K562 (cell line): ENCODE results near the gene GIPR. TPM values are rescaled to one million over a fixed set of nuclear protein-coding genes. Genes with fewer than 3 reads are reported as not detected.
A peak's percentile ranks its signal among the peaks of the same experiment; 100 is the strongest.

Experiments
- ATAC-seq: fragments of 200-7000 bp; cut with Tn5 transposase; 3 replicates; pipeline ENCODE4 v1.9.1; 2020; ENCODE audit warnings: moderate library complexity
- BruUV-seq: library from RNA; stranded (reverse); fragments of 400-500 nt; replicated peaks from 2 replicates; lab custom pipeline; 2021; lab: Mats Ljungman, UMichigan
- CTCF ChIA-PET: fragments of 300-600 bp; formaldehyde crosslinking; extraction: SDS; loops from one replicate; lab custom pipeline; 2021; ENCODE audit warnings: low intra/inter-chr PET ratio; lab: Yijun Ruan, JAX
- POLR2A ChIA-PET: fragments of 300-600, 350-650 bp; sonication (Branson Sonifier 250); formaldehyde crosslinking; extraction: SDS; loops from one replicate; lab custom pipeline; 2021; ENCODE audit warnings: antibody characterized with exemption, inconsistent platforms; lab: Yijun Ruan, JAX
- DNase-seq, 4 experiments: peaks; one replicate each; pipeline versions ENCODE4 v3.0.0 to v3.0.0-alpha.2; 2011 to 2018; ENCODE audit warnings: low spot score in 3 of 4, mixed read lengths in 3 of 4; ENCODE audit errors: extremely low read depth in 1 of 4
- FAIRE-seq: peaks from 2 replicates; lab custom pipeline; 2011; peaks lifted over from hg19 to GRCh38; lab: Jason Lieb, UNC
- H2AFZ ChIP-seq: 2 replicates; pipeline ENCODE4 v1.6.0; 2011; ENCODE audit warnings: low read depth, low read length, control low read depth, inconsistent platforms
- H3K27ac ChIP-seq: fragments of 200-600 bp; 3 replicates; pipeline ENCODE4 v1.8.0; 2011; ENCODE audit warnings: low read depth, mild to moderate bottlenecking, control low read depth, inconsistent platforms, low read length, moderate library complexity, mixed read lengths; ENCODE audit errors: extremely low read depth
- H3K27me3 ChIP-seq, 2 experiments: fragments of 300-600 bp in 1 of 2; 2 replicates in 1 of 2; 3 replicates in 1 of 2; pipeline versions ENCODE4 v1.6.0 to v1.8.0; 2011; ENCODE audit warnings: inconsistent platforms in 2 of 2, low read length in 2 of 2, mild to moderate bottlenecking in 1 of 2, mixed read lengths in 1 of 2, moderate library complexity in 1 of 2; ENCODE audit not compliant: control insufficient read depth in 2 of 2, insufficient read depth in 2 of 2
- H3K36me3 ChIP-seq: fragments of 300-600 bp; 3 replicates; pipeline ENCODE4 v1.8.0; 2011; ENCODE audit warnings: mild to moderate bottlenecking, low read length, inconsistent platforms; ENCODE audit not compliant: control insufficient read depth, insufficient read depth
- H3K4me1 ChIP-seq, 2 experiments: fragments of 200-600 bp in 1 of 2; replicated peaks in 1 of 2; 2 replicates in 1 of 2; 3 replicates in 1 of 2; pipeline versions ENCODE4 v1.5.1 to v1.8.0; 2011; ENCODE audit warnings: inconsistent platforms in 2 of 2, low read length in 2 of 2, mild to moderate bottlenecking in 1 of 2, mixed read lengths in 1 of 2, moderate library complexity in 1 of 2; ENCODE audit not compliant: control insufficient read depth in 2 of 2, insufficient read depth in 2 of 2
- H3K4me2 ChIP-seq: 2 replicates; pipeline ENCODE4 v1.6.1; 2011; ENCODE audit warnings: low read length, control low read depth, inconsistent platforms, mixed read lengths; ENCODE audit not compliant: insufficient read depth
- H3K4me3 ChIP-seq: fragments of 200-600 bp; sonication (generic), shearing (Covaris generic); 2 replicates; pipeline ENCODE4 v1.5.1; 2016; ENCODE audit warnings: control low read depth, inconsistent platforms
- H3K79me2 ChIP-seq: fragments of 200-600 bp; 3 replicates; pipeline ENCODE4 v1.8.0; 2011; ENCODE audit warnings: low read length, inconsistent platforms; ENCODE audit not compliant: control insufficient read depth, insufficient read depth
- H3K9ac ChIP-seq, 2 experiments: 2 replicates each; pipeline versions ENCODE4 v1.6.0 to v1.6.1; 2011; ENCODE audit warnings: low read depth in 2 of 2, low read length in 2 of 2, control low read depth in 1 of 2, inconsistent platforms in 1 of 2, mild to moderate bottlenecking in 1 of 2, mixed read lengths in 1 of 2; ENCODE audit not compliant: insufficient read depth in 1 of 2
- H3K9me1 ChIP-seq: one replicate; pipeline ENCODE4 v1.6.0; 2011; ENCODE audit warnings: inconsistent platforms, mild to moderate bottlenecking, low read length, moderate library complexity; ENCODE audit not compliant: control insufficient read depth, insufficient read depth
- H3K9me3 ChIP-seq: replicated peaks from 2 replicates; pipeline ENCODE4 v1.5.1; 2011; ENCODE audit warnings: low read depth, low read length, inconsistent platforms; ENCODE audit not compliant: control insufficient read depth, insufficient read depth
- H4K20me1 ChIP-seq: replicated peaks from 2 replicates; pipeline ENCODE4 v1.6.1; 2011; ENCODE audit warnings: low read length, inconsistent platforms, mixed read lengths; ENCODE audit not compliant: control insufficient read depth, insufficient read depth
- ATF1 ChIP-seq, 2 experiments: fragments of 450-650 bp in 1 of 2; IDR thresholded peaks; 2 replicates each; pipeline ENCODE4 v1.6.1; 2016; ENCODE audit warnings: missing compliant biosample characterization in 1 of 2, missing genetic modification characterization in 1 of 2
- ATF7 ChIP-seq: fragments of 450-650 bp; IDR thresholded peaks from 2 replicates; pipeline ENCODE4 v1.7.1; 2014; ENCODE audit warnings: mild to moderate bottlenecking, moderate library complexity
- CHD4 ChIP-seq: fragments of 200-600 bp; sonication (generic); IDR thresholded peaks from 3 replicates; pipeline ENCODE4 v1.6.1; 2012; ENCODE audit warnings: low read depth, mild to moderate bottlenecking, mixed read lengths, low read length, inconsistent platforms; ENCODE audit not compliant: insufficient read depth, insufficient replicate concordance, poor library complexity, severe bottlenecking
- ELF2 ChIP-seq: fragments of 250-450 bp; sonication (Bioruptor Pico); IDR thresholded peaks from 2 replicates; pipeline ENCODE4 v1.5.0; 2021; ENCODE audit warnings: mild to moderate bottlenecking
- KLF1 ChIP-seq: fragments of 450-650 bp; IDR thresholded peaks from 2 replicates; pipeline ENCODE4 v1.6.1; 2016; ENCODE audit warnings: missing genetic modification characterization, missing compliant biosample characterization
- PML ChIP-seq: IDR thresholded peaks from 2 replicates; pipeline ENCODE4 v1.6.1; 2012; ENCODE audit warnings: low read length, inconsistent platforms
- RBM15 ChIP-seq: fragments of 200-400 bp; formaldehyde crosslinking; IDR thresholded peaks from 2 replicates; pipeline ENCODE4 v1.6.1; 2018; ENCODE audit warnings: mild to moderate bottlenecking, low read length, moderate library complexity; ENCODE audit not compliant: insufficient read depth
- RBM25 ChIP-seq: fragments of 200-400 bp; formaldehyde crosslinking; IDR thresholded peaks from 2 replicates; pipeline ENCODE4 v1.6.1; 2018; ENCODE audit warnings: low read length, low read depth, moderate library complexity; ENCODE audit not compliant: severe bottlenecking
- SMAD2 ChIP-seq: fragments of 150-350 bp; IDR thresholded peaks from 2 replicates; pipeline ENCODE4 v1.6.1; 2014; ENCODE audit warnings: low read depth, mild to moderate bottlenecking, low read length
- SMAD3 ChIP-seq: fragments of 450-650 bp; formaldehyde crosslinking; conservative IDR thresholded peaks from 2 replicates; pipeline ENCODE4 v1.4.0; 2020; ENCODE audit warnings: mild to moderate bottlenecking
- TAF9B ChIP-seq: fragments of 450-650 bp; IDR thresholded peaks from 2 replicates; pipeline ENCODE4 v1.6.1; 2018; ENCODE audit warnings: mild to moderate bottlenecking; ENCODE audit not compliant: partially characterized antibody
- ZNF444 ChIP-seq: fragments of 250-450 bp; sonication (Bioruptor Pico); IDR thresholded peaks from 2 replicates; pipeline ENCODE4 v1.4.0; 2020; ENCODE audit warnings: mild to moderate bottlenecking, moderate library complexity
- ZNF445 ChIP-seq: fragments of 250-450 bp; sonication (Bioruptor Pico); IDR thresholded peaks from 2 replicates; pipeline ENCODE4 v1.4.0; 2020; ENCODE audit warnings: low read depth, mild to moderate bottlenecking, moderate library complexity
- ZNF77 ChIP-seq: fragments of 250-450 bp; sonication (Bioruptor Pico); IDR thresholded peaks from 2 replicates; pipeline ENCODE4 v1.5.0; 2020
- ZNF785 ChIP-seq: fragments of 250-450 bp; sonication (Bioruptor Pico); IDR thresholded peaks from 2 replicates; pipeline ENCODE4 v1.4.0; 2020; ENCODE audit warnings: mild to moderate bottlenecking
- WGBS: fragments of 100-300 bp; shearing (Covaris generic); methylation state at CpG from one replicate; pipeline ENCODE4 v1.1.6; 2016; ENCODE audit warnings: low coverage, mixed read lengths; ENCODE audit not compliant: insufficient coverage; ENCODE audit errors: missing lambda C conversion rate; 5-methylcytosine and 5-hydroxymethylcytosine counted together
- in situ Hi-C: fragments of 300-500 bp; cut with MboI; formaldehyde crosslinking; loops from 4 replicates; pipeline ENCODE4 v1.15.0; 2018; ENCODE audit warnings: inconsistent platforms, mixed read lengths
- intact Hi-C: fragments of 100-400 bp; cut with micrococcal nuclease; formaldehyde crosslinking; loops from 2 replicates; pipeline ENCODE4 v1.14.2; 2022
- polyA plus RNA-seq, 8 experiments: library from polyadenylated mRNA; depleted of rRNA in 4 of 8; stranded (reverse) in 5 of 8; unstranded in 3 of 8; fragments of >200 nt; fragmentation: Nextera tagmentation in 2 of 8; fragmentation: Illumina TruSeq in 1 of 8; extraction: Ambion mirVana in 2 of 8; extraction: Trizol in 1 of 8; gene quantifications; 2 replicates each; pipeline versions ENCODE4 v1.2.1 to v1.2.3, GENCODE V29; 2011 to 2014; ENCODE audit warnings: inconsistent platforms in 1 of 8, missing spikeins in 1 of 8
- total RNA-seq, 7 experiments: library from RNA; depleted of rRNA in 6 of 7; stranded (reverse); fragments of >200 nt in 6 of 7; fragmentation: Illumina TruSeq in 2 of 7; extraction: Trizol in 2 of 7; gene quantifications; 2 replicates each; pipeline versions ENCODE4 v1.2.1 to v1.2.3, GENCODE V29; 2011 to 2021; ENCODE audit warnings: low replicate concordance in 1 of 7
- TF ChIP-seq, protein P1 (sequence below), 2 experiments: fragments of 450-650 bp; IDR thresholded peaks; 2 replicates each; pipeline ENCODE4 v1.6.1; 2016; ENCODE audit warnings: mild to moderate bottlenecking in 2 of 2, borderline replicate concordance in 1 of 2, low read depth in 1 of 2, moderate library complexity in 1 of 2

The GIPR gene
- total and polyA plus RNA-seq, 9 of the 15 experiments (the other 6 are each of a cell fraction or from before 2014, with no cell fraction given): 2.2 to 26.8 (median 12.7) TPM

DNA sequence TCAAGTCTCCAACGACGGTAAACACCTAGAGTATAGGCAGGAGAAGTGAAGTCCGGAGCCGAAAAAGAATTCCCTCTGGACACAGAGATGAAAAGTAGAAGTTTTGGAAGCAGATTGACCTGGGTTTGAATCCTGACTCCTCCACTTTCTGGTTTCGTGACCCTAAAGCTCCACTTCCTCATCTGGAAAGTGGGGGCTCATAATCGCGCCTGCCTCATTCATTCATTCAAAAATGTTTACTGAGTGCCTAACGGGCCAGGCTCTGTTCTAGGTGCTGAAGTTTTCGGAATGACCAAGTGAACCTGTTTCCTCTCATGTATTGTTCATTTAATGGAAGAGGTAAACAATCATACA, 21.7 kb upstream of the GIPR start (continued):
- TF ChIP-seq PML (no peak; the same call in 1 of the 2 replicates), ZNF785 (no peak), SMAD3 (CRISPR knock-in tag) (no peak), SMAD2 (no peak), CHD4 (peak; percentile 70), RBM15 (no peak), ELF2 (no peak), TAF9B (no peak), ZNF445 (CRISPR knock-in tag) (no peak), ATF7 (0 out of 2 replicates have a peak, but pooled peaks have one; percentile 3)

DNA sequence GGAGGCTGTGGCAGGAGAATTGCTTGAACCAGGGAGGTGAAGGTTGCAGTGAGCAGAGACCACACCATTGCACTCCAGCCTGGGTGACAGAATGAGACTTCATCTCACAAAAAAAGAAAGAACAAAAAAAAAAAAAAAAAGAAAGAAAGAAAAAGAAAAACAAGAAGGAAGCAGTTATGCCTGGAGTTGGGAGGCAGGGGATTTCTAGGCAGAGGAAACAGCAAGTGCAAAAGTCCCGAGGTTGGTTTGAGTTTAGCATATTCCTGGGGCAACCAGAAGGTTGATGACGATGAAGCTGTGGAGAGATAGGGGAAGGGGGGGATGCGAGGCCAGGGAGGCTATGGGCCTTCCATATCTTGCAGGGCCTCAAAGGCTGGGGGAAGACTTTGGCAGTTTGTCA, 17.3 kb upstream of the GIPR start:
- Histone ChIP-seq H3K36me3 (no peaks in the 10 kb centered on the region), H3K9me1 (no peaks in the 10 kb centered on the region), H3K4me1 (peaks cover 7 to 8% of the 10 kb centered on the region in 2 experiments; a peak in 3 of 5 replicates), H3K79me2 (no peaks in the 10 kb centered on the region), H3K4me3 (no peak overlapping the region), H3K9ac (no peak overlapping the region), H3K4me2 (no peak overlapping the region), H4K20me1 (no peaks in the 10 kb centered on the region), H2AFZ (0 out of 2 replicates have a peak overlapping the region, but pooled peaks have one; percentile 7), H3K27me3 (no peaks in the 10 kb centered on the region), H3K9me3 (no peaks in the 10 kb centered on the region), H3K27ac (no peak overlapping the region)
- intact Hi-C loops: no loop called here
- 15% methylated on average over 3 of the region's 3 CpGs for WGBS
- ATAC-seq (no peak), DNase-seq (peak in 2 of 4 experiments; percentile 17 to 46), FAIRE-seq (no peak)
- ChIA-PET CTCF (no interaction called here), POLR2A (interaction anchor here (0.6 to 2.1 kb wide), 2 partner anchors 15 to 19 kb away, joined by 3 to 6 read pairs; no protein-coding TSS in a partner anchor)
- in situ Hi-C loops: no loop called here
- no TSS peak for BruUV-seq
- TF ChIP-seq RBM25: peak; percentile 5
- no peak for TF ChIP-seq KLF1 (tag)
- no peak for TF ChIP-seq ZNF444 (CRISPR knock-in tag)
- TF ChIP-seq ATF1 (CRISPR knock-in tag; IDR thresholded peaks at IDR 0.05): no peak
- TF ChIP-seq ATF1 (tag; IDR thresholded peaks at IDR 0.05): peak; percentile 14; the same call in 1 of the 2 replicates
- TF ChIP-seq ZNF77 (CRISPR knock-in tag): no peak
- TF ChIP-seq, protein P1, sequence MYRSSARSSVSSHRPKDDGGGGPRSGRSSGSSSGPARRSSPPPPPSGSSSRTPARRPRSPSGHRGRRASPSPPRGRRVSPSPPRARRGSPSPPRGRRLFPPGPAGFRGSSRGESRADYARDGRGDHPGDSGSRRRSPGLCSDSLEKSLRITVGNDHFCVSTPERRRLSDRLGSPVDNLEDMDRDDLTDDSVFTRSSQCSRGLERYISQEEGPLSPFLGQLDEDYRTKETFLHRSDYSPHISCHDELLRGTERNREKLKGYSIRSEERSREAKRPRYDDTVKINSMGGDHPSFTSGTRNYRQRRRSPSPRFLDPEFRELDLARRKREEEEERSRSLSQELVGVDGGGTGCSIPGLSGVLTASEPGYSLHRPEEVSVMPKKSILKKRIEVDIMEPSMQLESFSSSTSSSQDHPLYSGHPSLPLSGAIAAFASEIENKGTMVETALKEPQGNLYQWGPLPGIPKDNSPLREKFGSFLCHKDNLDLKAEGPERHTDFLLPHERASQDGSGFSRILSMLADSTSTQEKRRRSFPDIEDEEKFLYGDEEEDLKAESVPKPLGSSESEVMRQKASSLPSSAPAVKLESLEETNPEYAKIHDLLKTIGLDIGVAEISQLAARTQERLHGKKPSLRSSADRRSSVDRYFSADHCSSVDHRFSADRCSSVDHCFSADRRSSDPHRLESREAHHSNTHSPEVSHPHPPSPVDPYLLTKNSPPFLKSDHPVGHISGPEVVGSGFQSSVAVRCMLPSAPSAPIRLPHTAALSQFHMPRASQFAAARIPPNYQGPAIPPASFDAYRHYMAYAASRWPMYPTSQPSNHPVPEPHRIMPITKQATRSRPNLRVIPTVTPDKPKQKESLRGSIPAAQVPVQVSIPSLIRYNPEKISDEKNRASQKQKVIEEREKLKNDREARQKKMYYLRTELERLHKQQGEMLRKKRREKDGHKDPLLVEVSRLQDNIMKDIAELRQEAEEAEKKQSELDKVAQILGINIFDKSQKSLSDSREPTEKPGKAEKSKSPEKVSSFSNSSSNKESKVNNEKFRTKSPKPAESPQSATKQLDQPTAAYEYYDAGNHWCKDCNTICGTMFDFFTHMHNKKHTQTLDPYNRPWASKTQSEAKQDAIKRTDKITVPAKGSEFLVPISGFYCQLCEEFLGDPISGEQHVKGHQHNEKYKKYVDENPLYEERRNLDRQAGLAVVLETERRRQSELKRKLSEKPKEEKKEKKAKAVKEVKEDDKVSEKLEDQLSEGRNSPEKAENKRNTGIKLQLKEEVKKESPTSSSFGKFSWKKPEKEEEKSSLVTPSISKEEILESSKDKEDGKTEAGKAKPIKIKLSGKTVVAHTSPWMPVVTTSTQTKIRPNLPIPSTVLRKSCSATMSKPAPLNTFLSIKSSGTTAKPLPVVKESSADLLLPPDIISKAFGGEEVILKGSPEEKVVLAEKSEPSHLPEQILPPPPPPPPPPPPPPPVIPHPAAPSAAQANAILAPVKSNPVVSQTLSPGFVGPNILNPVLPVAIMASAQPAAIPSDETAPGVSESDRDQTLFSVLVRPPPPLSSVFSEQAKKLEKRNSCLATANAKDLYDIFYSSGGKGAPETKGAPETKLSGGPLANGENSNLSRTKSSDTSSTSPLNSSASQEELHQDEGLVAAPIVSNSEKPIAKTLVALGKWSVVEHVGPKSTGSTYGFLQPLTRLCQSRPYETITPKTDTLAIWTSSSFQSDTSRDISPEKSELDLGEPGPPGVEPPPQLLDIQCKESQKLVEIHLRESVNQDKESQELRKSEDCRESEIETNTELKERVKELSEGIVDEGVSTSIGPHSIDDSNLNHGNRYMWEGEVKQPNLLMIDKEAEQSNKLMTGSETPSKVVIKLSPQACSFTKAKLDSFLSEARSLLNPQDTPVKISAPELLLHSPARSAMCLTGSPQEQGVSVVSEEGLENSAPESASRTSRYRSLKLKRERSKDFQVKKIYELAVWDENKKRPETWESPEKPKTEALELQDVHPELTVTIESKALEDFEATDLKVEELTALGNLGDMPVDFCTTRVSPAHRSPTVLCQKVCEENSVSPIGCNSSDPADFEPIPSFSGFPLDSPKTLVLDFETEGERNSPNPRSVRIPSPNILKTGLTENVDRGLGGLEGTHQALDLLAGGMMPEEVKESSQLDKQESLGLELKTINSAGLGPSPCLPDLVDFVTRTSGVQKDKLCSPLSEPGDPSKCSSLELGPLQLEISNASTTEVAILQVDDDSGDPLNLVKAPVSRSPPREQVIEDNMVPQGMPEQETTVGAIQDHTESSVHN (IDR thresholded peaks at IDR 0.05; ENCODE audit: borderline replicate concordance in 1 of 2, low read depth in 1 of 2): no peak
